ENCODE measurements around the gene ANKRD34C. TPM values are rescaled to one million over a fixed set of nuclear protein-coding genes. Genes with fewer than 3 reads are reported as not detected.

ANKRD34C gene
- total RNA-seq (2022) (not detected in 2 replicates), Bru-seq, nascent RNA (not detected), BruChase-seq, experiment 1, labeled RNA remaining after a 6-hour chase (not detected), BruChase-seq, experiment 2, labeled RNA remaining after a 2-hour chase (not detected)
- long read RNA-seq = 0 reads

DNA sequence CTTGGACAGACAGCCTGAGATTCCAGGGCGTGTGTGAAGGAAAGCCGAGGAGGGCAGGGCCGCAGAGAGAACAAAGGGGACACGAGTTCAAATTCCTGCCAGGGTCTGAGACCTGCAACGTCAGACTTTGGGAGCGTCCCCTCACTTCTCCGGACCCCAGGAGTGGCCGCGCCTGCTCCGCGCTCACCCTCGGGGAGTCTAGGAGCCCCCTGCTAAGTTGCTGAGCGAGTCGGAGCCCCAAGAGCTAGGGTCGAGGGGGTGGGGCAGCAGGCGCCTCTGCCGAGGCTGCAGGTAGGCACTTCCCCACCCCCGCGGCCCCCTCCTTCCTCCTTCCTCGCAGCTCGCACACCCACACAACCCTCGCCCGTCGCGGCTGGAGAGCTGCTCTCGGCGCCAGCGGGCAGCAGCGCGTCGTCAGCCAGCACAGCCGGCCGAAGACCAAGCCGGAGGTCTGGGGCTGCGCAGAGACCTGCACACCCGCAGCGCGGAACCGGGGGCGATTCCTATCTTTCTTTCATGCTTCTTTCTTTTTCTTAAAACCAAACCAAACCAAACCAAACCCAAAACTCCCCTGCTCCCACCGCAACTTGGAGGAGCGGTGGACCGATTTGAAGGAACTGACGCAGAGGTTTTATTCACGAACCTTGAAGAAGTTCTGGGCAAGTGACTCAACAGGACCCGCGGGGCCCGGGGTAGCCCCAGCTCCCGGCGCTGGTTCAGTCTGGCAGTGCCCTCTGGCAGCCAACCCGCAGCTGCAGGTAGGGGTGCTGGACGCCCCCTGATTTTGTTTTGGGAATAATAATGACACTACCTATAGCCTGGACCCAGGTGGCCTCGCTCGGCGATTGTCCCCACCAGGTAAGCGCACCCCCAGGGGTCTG is at the start of gene ANKRD34C:
Gene ANKRD34C (plus strand): TSS at position 352 of the 881 bp plus-strand sequence. CDS start 10,563 bp downstream, outside the sequence.
- intact Hi-C loops (cut with micrococcal nuclease; ENCODE audit: unreplicated experiment) = no loop called here
- H3K27me3 Mint-ChIP-seq (ENCODE audit: unreplicated experiment) = peaks cover 84% of the 10 kb centered on the region
- H3K36me3 Mint-ChIP-seq (ENCODE audit: insufficient read depth, unreplicated experiment) = no peaks in the 10 kb centered on the region
- no peak within 1 kb of the TSS for H3K4me3 Mint-ChIP-seq (ENCODE audit: low read depth, unreplicated experiment)
- no peaks in the 10 kb centered on the region for H3K9me3 Mint-ChIP-seq (ENCODE audit: low read depth, unreplicated experiment)
- no peak for DNase-seq
- TF ChIP-seq, protein P1, sequence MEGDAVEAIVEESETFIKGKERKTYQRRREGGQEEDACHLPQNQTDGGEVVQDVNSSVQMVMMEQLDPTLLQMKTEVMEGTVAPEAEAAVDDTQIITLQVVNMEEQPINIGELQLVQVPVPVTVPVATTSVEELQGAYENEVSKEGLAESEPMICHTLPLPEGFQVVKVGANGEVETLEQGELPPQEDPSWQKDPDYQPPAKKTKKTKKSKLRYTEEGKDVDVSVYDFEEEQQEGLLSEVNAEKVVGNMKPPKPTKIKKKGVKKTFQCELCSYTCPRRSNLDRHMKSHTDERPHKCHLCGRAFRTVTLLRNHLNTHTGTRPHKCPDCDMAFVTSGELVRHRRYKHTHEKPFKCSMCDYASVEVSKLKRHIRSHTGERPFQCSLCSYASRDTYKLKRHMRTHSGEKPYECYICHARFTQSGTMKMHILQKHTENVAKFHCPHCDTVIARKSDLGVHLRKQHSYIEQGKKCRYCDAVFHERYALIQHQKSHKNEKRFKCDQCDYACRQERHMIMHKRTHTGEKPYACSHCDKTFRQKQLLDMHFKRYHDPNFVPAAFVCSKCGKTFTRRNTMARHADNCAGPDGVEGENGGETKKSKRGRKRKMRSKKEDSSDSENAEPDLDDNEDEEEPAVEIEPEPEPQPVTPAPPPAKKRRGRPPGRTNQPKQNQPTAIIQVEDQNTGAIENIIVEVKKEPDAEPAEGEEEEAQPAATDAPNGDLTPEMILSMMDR (IDR thresholded peaks at IDR 0.05; ENCODE audit: unreplicated experiment) = no peak
- BruUV-seq (replicated peaks) = no TSS peak
- H3K27ac Mint-ChIP-seq (ENCODE audit: unreplicated experiment) = no peak within 1 kb of the TSS
- H3K4me1 Mint-ChIP-seq (ENCODE audit: low read depth, unreplicated experiment) = no peaks in the 10 kb centered on the region
- CTCF ChIA-PET = no interaction called here

DNA sequence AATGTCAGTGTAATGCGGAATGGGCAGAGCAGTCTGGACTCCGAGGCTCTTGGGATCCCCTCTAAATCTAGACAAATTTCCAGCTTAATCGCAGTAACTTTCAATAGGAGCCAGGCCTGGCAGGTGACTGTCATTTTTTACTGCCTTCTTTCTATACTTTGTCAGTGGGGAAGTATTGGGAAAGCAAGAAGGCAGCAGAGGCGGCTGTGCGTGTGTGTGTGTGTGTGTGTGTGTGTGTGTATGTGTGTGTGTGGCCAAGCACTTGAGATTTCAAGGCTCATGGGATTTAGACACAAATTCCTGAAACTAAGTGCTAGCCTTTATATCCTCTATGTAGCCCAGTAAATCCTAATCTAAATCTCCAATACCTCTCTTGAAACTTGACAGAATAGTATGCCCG is 49.3 kb upstream of the ANKRD34C start:
- intact Hi-C loops (cut with micrococcal nuclease; ENCODE audit: unreplicated experiment) = no loop called here
- peaks cover 81% of the 10 kb centered on the region for H3K27me3 Mint-ChIP-seq (ENCODE audit: unreplicated experiment)
- H3K4me1 Mint-ChIP-seq (ENCODE audit: low read depth, unreplicated experiment) = no peaks in the 10 kb centered on the region
- no peak for DNase-seq
- H3K36me3 Mint-ChIP-seq (ENCODE audit: insufficient read depth, unreplicated experiment) = no peaks in the 10 kb centered on the region
- CTCF ChIA-PET = interaction anchor here (0.7 kb wide), 1 partner anchor 14 kb away, joined by 4 read pairs; no protein-coding TSS in a partner anchor
- H3K4me3 Mint-ChIP-seq (ENCODE audit: low read depth, unreplicated experiment) = no peak overlapping the region
- H3K27ac Mint-ChIP-seq (ENCODE audit: unreplicated experiment) = no peak overlapping the region
- TF ChIP-seq, protein P1 (IDR thresholded peaks at IDR 0.05; ENCODE audit: unreplicated experiment) = no peak
- no TSS peak for BruUV-seq (replicated peaks)
- H3K9me3 Mint-ChIP-seq (ENCODE audit: low read depth, unreplicated experiment) = no peaks in the 10 kb centered on the region

DNA sequence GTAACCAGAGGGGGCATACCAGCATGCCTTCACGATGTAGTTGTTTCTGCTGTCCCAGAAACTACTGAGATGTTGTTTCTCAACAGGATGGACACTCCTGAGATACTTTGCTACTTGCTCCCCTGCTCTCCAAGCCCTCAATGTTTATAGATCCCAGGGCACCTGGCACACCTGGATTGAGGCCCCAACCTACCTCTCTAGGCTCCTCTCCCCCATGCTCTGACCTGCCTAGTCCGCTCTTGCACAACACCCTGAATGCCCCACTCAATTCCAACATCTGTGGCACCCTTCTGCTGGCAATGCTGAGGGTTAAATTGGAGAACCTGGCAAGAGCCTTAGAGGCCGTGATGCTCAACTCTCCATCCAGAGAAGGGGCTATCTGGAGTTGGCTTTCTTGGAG is 42.5 kb upstream of the ANKRD34C start:
- no TSS peak for BruUV-seq (replicated peaks)
- DNase-seq = no peak
- H3K27ac Mint-ChIP-seq (ENCODE audit: unreplicated experiment) = no peak overlapping the region
- H3K27me3 Mint-ChIP-seq (ENCODE audit: unreplicated experiment) = peaks cover 88% of the 10 kb centered on the region
- H3K36me3 Mint-ChIP-seq (ENCODE audit: insufficient read depth, unreplicated experiment) = no peaks in the 10 kb centered on the region
- TF ChIP-seq, protein P1 (IDR thresholded peaks at IDR 0.05; ENCODE audit: unreplicated experiment) = no peak
- H3K4me1 Mint-ChIP-seq (ENCODE audit: low read depth, unreplicated experiment) = no peaks in the 10 kb centered on the region
- intact Hi-C loops (cut with micrococcal nuclease; ENCODE audit: unreplicated experiment) = no loop called here
- CTCF ChIA-PET = no interaction called here
- H3K4me3 Mint-ChIP-seq (ENCODE audit: low read depth, unreplicated experiment) = no peak overlapping the region
- H3K9me3 Mint-ChIP-seq (ENCODE audit: low read depth, unreplicated experiment) = no peaks in the 10 kb centered on the region

DNA sequence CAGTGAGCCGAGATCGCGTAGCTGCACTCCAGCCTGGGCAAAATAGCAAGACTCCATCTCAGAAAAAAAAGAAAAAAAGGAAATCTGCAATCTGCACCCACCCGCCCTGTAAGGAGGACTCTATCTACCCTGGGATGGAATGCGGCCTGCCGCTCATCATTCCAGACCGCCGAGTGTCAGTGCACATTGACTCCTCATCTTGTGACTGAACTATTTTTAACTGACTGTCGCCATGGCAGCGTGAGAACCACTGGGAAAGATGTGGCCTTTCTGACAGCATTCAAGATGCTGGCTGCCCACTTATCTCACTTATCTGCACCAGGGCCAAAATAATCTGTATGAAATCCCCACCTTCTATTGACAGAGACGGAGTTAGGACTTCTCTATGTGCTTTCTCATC is 38.8 kb upstream of the ANKRD34C start:
- Mint-ChIP-seq H3K4me1 (ENCODE audit: low read depth, unreplicated experiment) (no peaks in the 10 kb centered on the region), H3K9me3 (ENCODE audit: low read depth, unreplicated experiment) (no peaks in the 10 kb centered on the region), H3K27ac (ENCODE audit: unreplicated experiment) (no peak overlapping the region), H3K27me3 (ENCODE audit: unreplicated experiment) (peaks cover 89% of the 10 kb centered on the region), H3K4me3 (ENCODE audit: low read depth, unreplicated experiment) (no peak overlapping the region), H3K36me3 (ENCODE audit: insufficient read depth, unreplicated experiment) (no peaks in the 10 kb centered on the region)
- no TSS peak for BruUV-seq (replicated peaks)
- CTCF ChIA-PET = no interaction called here
- intact Hi-C loops (cut with micrococcal nuclease; ENCODE audit: unreplicated experiment) = no loop called here
- TF ChIP-seq, protein P1 (IDR thresholded peaks at IDR 0.05; ENCODE audit: unreplicated experiment) = no peak
- DNase-seq = no peak

Data from Calu3 (cell line).